HepG2 (cell line): Measurements from ENCODE around the gene LECT2.

Experiments
- AKNA ChIP-seq: sonication (generic); formaldehyde crosslinking; IDR thresholded peaks from 2 replicates; pipeline ENCODE4 v1.4.0; 2020; ENCODE audit warnings: missing genetic modification reagents, borderline replicate concordance
- CTCF ChIP-seq: sonication (generic); formaldehyde crosslinking; IDR thresholded peaks from 2 replicates; pipeline ENCODE4 v1.5.0; 2020; ENCODE audit warnings: mild to moderate bottlenecking, missing genetic modification reagents, moderate library complexity
- GABPB1 ChIP-seq: IDR thresholded peaks from 2 replicates; pipeline ENCODE4 v1.6.1; 2016; ENCODE audit warnings: mild to moderate bottlenecking, missing genetic modification reagents, moderate library complexity, missing compliant biosample characterization
- RFX3 ChIP-seq: IDR thresholded peaks from 2 replicates; pipeline ENCODE4 v1.6.1; 2016; ENCODE audit warnings: missing biosample characterization, missing genetic modification reagents
- SETDB1 ChIP-seq: sonication (generic); formaldehyde crosslinking; IDR thresholded peaks from 2 replicates; pipeline ENCODE4 v1.5.1; 2020; ENCODE audit warnings: missing genetic modification reagents, mild to moderate bottlenecking, borderline replicate concordance
- SP1 ChIP-seq, 2 experiments: fragments of 450-650 bp in 1 of 2; sonication (generic) in 1 of 2; formaldehyde crosslinking in 1 of 2; IDR thresholded peaks; 2 replicates each; pipeline versions ENCODE4 v1.4.0 to v1.6.1; 2016 to 2020; ENCODE audit warnings: missing genetic modification reagents in 1 of 2
- THAP9 ChIP-seq: sonication (generic); formaldehyde crosslinking; IDR thresholded peaks from 2 replicates; pipeline ENCODE4; 2020; ENCODE audit warnings: missing genetic modification reagents, mild to moderate bottlenecking, borderline replicate concordance
- ZBED4 ChIP-seq: sonication (generic); formaldehyde crosslinking; IDR thresholded peaks from 2 replicates; pipeline ENCODE4 v1.4.0; 2020; ENCODE audit warnings: missing genetic modification reagents, borderline replicate concordance
- ZBTB8A ChIP-seq: sonication (generic); formaldehyde crosslinking; IDR thresholded peaks from 2 replicates; pipeline ENCODE4 v1.4.0; 2020; ENCODE audit warnings: mild to moderate bottlenecking, low read depth, missing genetic modification reagents, borderline replicate concordance
- ZNF569 ChIP-seq: sonication (generic); formaldehyde crosslinking; IDR thresholded peaks from 2 replicates; pipeline ENCODE4 v1.5.0; 2020; ENCODE audit warnings: mild to moderate bottlenecking, missing genetic modification reagents, moderate library complexity, borderline replicate concordance

- no peak for TF ChIP-seq GABPB1
- TF ChIP-seq THAP9 (CRISPR knock-in tag), result no peak
- no peak for TF ChIP-seq AKNA (CRISPR knock-in tag)
- TF ChIP-seq ZBED4, result no peak
- no peak for TF ChIP-seq ZBTB8A (CRISPR knock-in tag)
- TF ChIP-seq CTCF (CRISPR knock-in tag), result no peak
- no peak for TF ChIP-seq SP1 (IDR thresholded peaks at IDR 0.05)
- TF ChIP-seq SP1 (CRISPR knock-in tag; IDR thresholded peaks at IDR 0.05), result no peak
- TF ChIP-seq RFX3 (CRISPR knock-in tag), result no peak
- no peak for TF ChIP-seq ZNF569 (CRISPR knock-in tag)
- TF ChIP-seq SETDB1 (CRISPR knock-in tag), result no peak
These were observed 3.5 kb downstream of the LECT2 start for GRCh38 chr5:135951257-135951656.
